ENCODE measurements around the gene OPALIN. TPM values are rescaled to one million over a fixed set of nuclear protein-coding genes. Genes with fewer than 3 reads are reported as not detected.

OPALIN gene
- total RNA-seq, 3 donors from 2014 or later (not counting 1 experiment from before 2014, with no cell fraction given), result not detected

GRCh38 chr10:96365571-96365970, 6.8 kb upstream of the OPALIN start:
- WGBS (ENCODE audit: insufficient coverage), result 88% methylated on average over 3 of the region's 3 CpGs
- Histone ChIP-seq H3K27ac (ENCODE audit: low read length) (no peak overlapping the region), H3K36me3 (ENCODE audit: control insufficient read depth, insufficient read depth, low read length) (no peaks in the 10 kb centered on the region), H3K4me3 (ENCODE audit: low read length) (no peak overlapping the region), H3K4me1 (ENCODE audit: control insufficient read depth, insufficient read depth, low read length) (no peaks in the 10 kb centered on the region), H3K27me3 (ENCODE audit: control insufficient read depth, insufficient read depth, low read length) (no peaks in the 10 kb centered on the region), H3K9me3 (ENCODE audit: control insufficient read depth, insufficient read depth, low read length) (no peaks in the 10 kb centered on the region)
- Mint-ChIP-seq H3K9me3 (no peaks in the 10 kb centered on the region), H3K27me3 (ENCODE audit: low read depth in 2 of 2) (no peaks in the 10 kb centered on the region), H3K27ac (no peak overlapping the region), H3K4me3 (no peak overlapping the region), H3K36me3 (no peaks in the 10 kb centered on the region), H3K4me1 (no peaks in the 10 kb centered on the region)
- TF ChIP-seq CTCF (IDR thresholded peaks at IDR 0.05), result no peak
- ATAC-seq (no peak), DNase-seq (no peak)
- intact Hi-C loops (cut with micrococcal nuclease), result no loop called here

GRCh38 chr10:96360766-96361165, 2.0 kb upstream of the OPALIN start:
- H3K4me3 ChIP-seq (ENCODE audit: low read length), result no peak overlapping the region
- DNase-seq (no peak), ATAC-seq (no peak)
- no peak overlapping the region for H3K27ac Mint-ChIP-seq
- WGBS (ENCODE audit: insufficient coverage), result 87% methylated on average over 3 of the region's 3 CpGs
- H3K9me3 Mint-ChIP-seq, result no peaks in the 10 kb centered on the region
- no peaks in the 10 kb centered on the region for H3K27me3 ChIP-seq (ENCODE audit: control insufficient read depth, insufficient read depth, low read length)
- H3K36me3 Mint-ChIP-seq, result no peaks in the 10 kb centered on the region
- no peaks in the 10 kb centered on the region for H3K4me1 Mint-ChIP-seq
- H3K4me3 Mint-ChIP-seq, result no peak overlapping the region
- no peak for TF ChIP-seq CTCF (IDR thresholded peaks at IDR 0.05)
- H3K4me1 ChIP-seq (ENCODE audit: control insufficient read depth, insufficient read depth, low read length), result no peaks in the 10 kb centered on the region
- no peaks in the 10 kb centered on the region for H3K9me3 ChIP-seq (ENCODE audit: control insufficient read depth, insufficient read depth, low read length)
- intact Hi-C loops (cut with micrococcal nuclease), result no loop called here
- H3K27me3 Mint-ChIP-seq (ENCODE audit: low read depth in 2 of 2), result peaks cover 11 to 28% of the 10 kb centered on the region in 2 donors
- H3K36me3 ChIP-seq (ENCODE audit: control insufficient read depth, insufficient read depth, low read length), result no peaks in the 10 kb centered on the region
- no peak overlapping the region for H3K27ac ChIP-seq (ENCODE audit: low read length)

- intact Hi-C loops (cut with micrococcal nuclease), result no loop called here
- Mint-ChIP-seq H3K27ac (no peak overlapping the region), H3K4me1 (no peaks in the 10 kb centered on the region), H3K27me3 (ENCODE audit: low read depth in 2 of 2) (peaks cover 11 to 28% of the 10 kb centered on the region in 2 donors), H3K36me3 (no peaks in the 10 kb centered on the region), H3K9me3 (no peaks in the 10 kb centered on the region), H3K4me3 (no peak overlapping the region)
- no peaks in the 10 kb centered on the region for H3K4me1 ChIP-seq (ENCODE audit: control insufficient read depth, insufficient read depth, low read length)
- ATAC-seq (no peak), DNase-seq (no peak)
- no peaks in the 10 kb centered on the region for H3K36me3 ChIP-seq (ENCODE audit: control insufficient read depth, insufficient read depth, low read length)
- TF ChIP-seq CTCF (IDR thresholded peaks at IDR 0.05), result no peak
- H3K27ac ChIP-seq (ENCODE audit: low read length), result no peak overlapping the region
- 93% methylated on average over 6 of the region's 6 CpGs for WGBS (ENCODE audit: insufficient coverage)
- H3K9me3 ChIP-seq (ENCODE audit: control insufficient read depth, insufficient read depth, low read length), result no peaks in the 10 kb centered on the region
- H3K27me3 ChIP-seq (ENCODE audit: control insufficient read depth, insufficient read depth, low read length), result no peaks in the 10 kb centered on the region
- no peak overlapping the region for H3K4me3 ChIP-seq (ENCODE audit: low read length)
Observed at GRCh38 chr10:96360331-96360730, 1.5 kb upstream of the OPALIN start.

GRCh38 chr10:96359616-96360015, 814 bp upstream of the OPALIN start:
- 91% methylated on average over 6 of the region's 6 CpGs for WGBS (ENCODE audit: insufficient coverage)
- Mint-ChIP-seq H3K36me3 (no peaks in the 10 kb centered on the region), H3K4me1 (no peaks in the 10 kb centered on the region), H3K27me3 (ENCODE audit: low read depth in 2 of 2) (peaks cover 11 to 28% of the 10 kb centered on the region in 2 donors), H3K27ac (no peak overlapping the region), H3K9me3 (no peaks in the 10 kb centered on the region), H3K4me3 (no peak overlapping the region)
- H3K27ac ChIP-seq (ENCODE audit: low read length), result no peak overlapping the region
- DNase-seq (no peak), ATAC-seq (no peak)
- no peaks in the 10 kb centered on the region for H3K27me3 ChIP-seq (ENCODE audit: control insufficient read depth, insufficient read depth, low read length)
- TF ChIP-seq CTCF (IDR thresholded peaks at IDR 0.05), result no peak
- no peaks in the 10 kb centered on the region for H3K4me1 ChIP-seq (ENCODE audit: control insufficient read depth, insufficient read depth, low read length)
- intact Hi-C loops (cut with micrococcal nuclease), result no loop called here
- H3K36me3 ChIP-seq (ENCODE audit: control insufficient read depth, insufficient read depth, low read length), result no peaks in the 10 kb centered on the region
- H3K9me3 ChIP-seq (ENCODE audit: control insufficient read depth, insufficient read depth, low read length), result no peaks in the 10 kb centered on the region
- H3K4me3 ChIP-seq (ENCODE audit: low read length), result no peak overlapping the region

Data from natural killer cell (primary cell).